Loucy (cell line): ENCODE data around the gene MYOC.

Source experiments
- H2AFZ ChIP-seq: fragments of 200-600 bp; sonication (generic); 2 replicates; pipeline ENCODE4 v1.6.0; 2016; ENCODE audit warnings: antibody characterized with exemption, mild to moderate bottlenecking, low read length, moderate library complexity
- H3F3A ChIP-seq: fragments of 200-600 bp; 2 replicates; pipeline ENCODE4 v1.6.0; 2016; ENCODE audit warnings: antibody characterized with exemption, low read depth, mild to moderate bottlenecking
- H3K27me3 ChIP-seq: fragments of 200-600 bp; sonication (generic); 2 replicates; pipeline ENCODE4 v1.6.1; 2014; ENCODE audit warnings: low read length, mild to moderate bottlenecking; ENCODE audit not compliant: insufficient read depth, poor library complexity, severe bottlenecking
- H3K36me3 ChIP-seq: fragments of 200-600 bp; sonication (generic); 2 replicates; pipeline ENCODE4 v1.6.1; 2016; ENCODE audit warnings: low read length; ENCODE audit not compliant: insufficient read depth
- H3K4me1 ChIP-seq: fragments of 200-600 bp; sonication (generic); 2 replicates; pipeline ENCODE4 v1.5.1; 2014; ENCODE audit warnings: low read length, mild to moderate bottlenecking; ENCODE audit not compliant: insufficient read depth, poor library complexity, severe bottlenecking
- H3K4me2 ChIP-seq: fragments of 200-600 bp; sonication (generic); 2 replicates; pipeline ENCODE4 v1.6.0; 2014; ENCODE audit warnings: antibody characterized with exemption, low read length, low read depth, mild to moderate bottlenecking; ENCODE audit not compliant: poor library complexity, severe bottlenecking
- H3K4me3 ChIP-seq: fragments of 200-600 bp; sonication (generic); 2 replicates; pipeline ENCODE4 v1.5.1; 2014; ENCODE audit warnings: low read length, mild to moderate bottlenecking, mixed read lengths; ENCODE audit not compliant: poor library complexity, severe bottlenecking
- H3K79me2 ChIP-seq: fragments of 200-600 bp; sonication (generic); 2 replicates; pipeline ENCODE4 v1.6.1; 2014; ENCODE audit warnings: low read length; ENCODE audit not compliant: insufficient read depth
- H3K9ac ChIP-seq: fragments of 200-600 bp; sonication (generic); 2 replicates; pipeline ENCODE4 v1.6.0; 2014; ENCODE audit warnings: mild to moderate bottlenecking, low read depth, low read length, moderate library complexity; ENCODE audit not compliant: poor library complexity, severe bottlenecking
- H3K9me2 ChIP-seq: fragments of 200-600 bp; sonication (generic); replicated peaks from 2 replicates; pipeline ENCODE4 v1.6.1; 2016; ENCODE audit warnings: low read depth, low read length, mixed read lengths
- H3K9me3 ChIP-seq: fragments of 200-600 bp; sonication (generic); 2 replicates; pipeline ENCODE4 v1.6.1; 2014; ENCODE audit warnings: mild to moderate bottlenecking, antibody characterized with exemption, low read length, low read depth; ENCODE audit not compliant: insufficient read depth
- H4K20me1 ChIP-seq: fragments of 200-600 bp; sonication (generic); 2 replicates; pipeline ENCODE4 v1.6.0; 2014; ENCODE audit warnings: antibody characterized with exemption, low read length, mild to moderate bottlenecking; ENCODE audit not compliant: insufficient read depth, poor library complexity, severe bottlenecking
- CTCF ChIP-seq: fragments of 200-600 bp; sonication (generic); conservative IDR thresholded peaks from 2 replicates; pipeline ENCODE4 v1.5.1; 2014; ENCODE audit warnings: mild to moderate bottlenecking, antibody characterized with exemption, low read length
- EZH2phosphoT487 ChIP-seq: fragments of 200-600 bp; IDR thresholded peaks from 2 replicates; pipeline ENCODE4 v1.6.1; 2018; ENCODE audit warnings: antibody characterized with exemption, mild to moderate bottlenecking, moderate library complexity, borderline replicate concordance

The MYOC gene

GRCh38 chr1:171674431-171675405, 22.2 kb upstream of the MYOC start:
- no peaks in the 10 kb centered on the region for H3K9me2 ChIP-seq
- no peaks in the 10 kb centered on the region for H4K20me1 ChIP-seq
- no peaks in the 10 kb centered on the region for H3F3A ChIP-seq
- H3K36me3 ChIP-seq = no peaks in the 10 kb centered on the region
- no peak overlapping the region for H3K4me3 ChIP-seq
- H3K27me3 ChIP-seq = no peaks in the 10 kb centered on the region
- H3K4me2 ChIP-seq = no peak overlapping the region
- no peaks in the 10 kb centered on the region for H3K9me3 ChIP-seq
- no peak overlapping the region for H2AFZ ChIP-seq
- H3K9ac ChIP-seq = no peak overlapping the region
- TF ChIP-seq CTCF (no peak), EZH2phosphoT487 (no peak)
- H3K79me2 ChIP-seq = no peaks in the 10 kb centered on the region
- no peaks in the 10 kb centered on the region for H3K4me1 ChIP-seq

GRCh38 chr1:171670739-171671138, 18.3 kb upstream of the MYOC start:
- Histone ChIP-seq H4K20me1 (no peaks in the 10 kb centered on the region), H2AFZ (no peak overlapping the region), H3K27me3 (no peaks in the 10 kb centered on the region), H3K4me3 (no peak overlapping the region), H3F3A (no peaks in the 10 kb centered on the region), H3K36me3 (no peaks in the 10 kb centered on the region), H3K9me3 (no peaks in the 10 kb centered on the region), H3K9me2 (no peaks in the 10 kb centered on the region), H3K4me1 (no peaks in the 10 kb centered on the region), H3K9ac (no peak overlapping the region), H3K79me2 (no peaks in the 10 kb centered on the region), H3K4me2 (no peak overlapping the region)
- TF ChIP-seq CTCF (no peak), EZH2phosphoT487 (no peak)

GRCh38 chr1:171668372-171668771, 15.9 kb upstream of the MYOC start:
- Histone ChIP-seq H3K27me3 (no peaks in the 10 kb centered on the region), H3K9me3 (no peaks in the 10 kb centered on the region), H4K20me1 (no peaks in the 10 kb centered on the region), H2AFZ (no peak overlapping the region), H3K4me2 (no peak overlapping the region), H3F3A (no peaks in the 10 kb centered on the region), H3K36me3 (no peaks in the 10 kb centered on the region), H3K79me2 (no peaks in the 10 kb centered on the region), H3K4me1 (no peaks in the 10 kb centered on the region), H3K9me2 (no peaks in the 10 kb centered on the region), H3K9ac (no peak overlapping the region), H3K4me3 (no peak overlapping the region)
- TF ChIP-seq CTCF (no peak), EZH2phosphoT487 (no peak)
